ENCODE measurements around the gene APOBEC4. TPM values are rescaled to one million over a fixed set of nuclear protein-coding genes. Genes with fewer than 3 reads are reported as not detected.

Gene APOBEC4
- total and polyA plus RNA-seq, 2 of the 4 experiments (the other 2 are of a cell fraction) = not detected

- Histone ChIP-seq H2BK20ac (ENCODE audit: low read depth, low read length) (no peak overlapping the region), H3K56ac (ENCODE audit: extremely low read depth, insufficient read depth, low read length) (no peak overlapping the region), H2BK15ac (ENCODE audit: low read depth, low read length) (no peak overlapping the region), H2AK9ac (replicated peaks; ENCODE audit: low read depth, low read length, poor library complexity) (no peak overlapping the region), H3K9me3 (ENCODE audit: control insufficient read depth, insufficient read depth, low read length) (no peaks in the 10 kb centered on the region), H2BK120ac (ENCODE audit: low read depth, low read length) (no peak overlapping the region), H3K18ac (ENCODE audit: low read depth, low read length) (no peak overlapping the region), H3K9ac (ENCODE audit: low read depth, low read length) (no peak overlapping the region), H3K4me1 (ENCODE audit: control insufficient read depth, insufficient read depth, low read length) (peaks cover 3% of the 10 kb centered on the region; the same call in 1 of the 2 replicates), H4K91ac (ENCODE audit: insufficient read depth, low read depth, low read length) (no peak overlapping the region), H2AFZ (replicated peaks; ENCODE audit: low read length, poor library complexity) (no peak overlapping the region), H3K27me3 (ENCODE audit: control insufficient read depth, insufficient read depth, low read length) (no peaks in the 10 kb centered on the region), H3K4me2 (ENCODE audit: low read depth, low read length) (no peak overlapping the region), H4K20me1 (ENCODE audit: insufficient read depth, low read length) (no peaks in the 10 kb centered on the region), H3K79me1 (ENCODE audit: low read depth in 1 of 2, low read length in 2 of 2) (0 out of 4 replicates have a peak, but pooled peaks cover 0 to 5% of the 10 kb centered on the region in 2 experiments), H4K8ac (ENCODE audit: low read depth in 2 of 2, low read length in 2 of 2) (no peak overlapping the region), H3K36me3 (ENCODE audit: control insufficient read depth, insufficient read depth, low read length) (no peaks in the 10 kb centered on the region), H3K4me3 (ENCODE audit: insufficient read depth, low read depth, low read length) (no peak overlapping the region), H4K5ac (ENCODE audit: low read depth, low read length) (no peak overlapping the region), H2AK5ac (ENCODE audit: low read depth, low read length) (no peak overlapping the region), H3K23ac (ENCODE audit: low read depth, low read length) (no peak overlapping the region), H2BK5ac (ENCODE audit: low read depth, low read length, poor library complexity, severe bottlenecking) (no peak overlapping the region), H3K14ac (replicated peaks; ENCODE audit: low read depth, low read length) (no peak overlapping the region), H3K27ac (ENCODE audit: insufficient read depth, low read length) (no peak overlapping the region), H3K9me1 (ENCODE audit: insufficient read depth, low read length) (peaks cover 16% of the 10 kb centered on the region), H3K4ac (ENCODE audit: low read depth, low read length) (no peak overlapping the region)
- ATAC-seq (ENCODE audit: low read depth) (no peak), DNase-seq (peak; percentile 45)
- ChIA-PET CTCF (no interaction called here), POLR2A (ENCODE audit: unreplicated experiment) (no interaction called here)
- WGBS, 2 experiments (ENCODE audit: extremely low coverage in 2 of 2, insufficient read length in 1 of 2) = 97% methylated on average over 5 of the region's 7 CpGs; no CpG with 5 or more reads in 1 of the 2 experiments
- intact Hi-C loops (cut with micrococcal nuclease) (no loop called here), dilution Hi-C loops (cut with HindIII; ENCODE audit: low sequenced_read_pairs, unreplicated experiment) (no loop called here), in situ Hi-C loops (cut with MboI; ENCODE audit: low sequenced_read_pairs) (no loop called here)
- TF ChIP-seq MXI1 (IDR thresholded peaks at IDR 0.05; ENCODE audit: borderline replicate concordance, low read depth, low read length) (no peak), RFX5 (IDR thresholded peaks at IDR 0.05; ENCODE audit: low read depth, low read length) (no peak), MAZ (IDR thresholded peaks at IDR 0.05; ENCODE audit: borderline replicate concordance, low read depth, low read length) (no peak), NFE2L2 (IDR thresholded peaks at IDR 0.05; ENCODE audit: low read depth, low read length) (no peak), RCOR1 (IDR thresholded peaks at IDR 0.05; ENCODE audit: insufficient replicate concordance, low read length) (no peak), CHD1 (IDR thresholded peaks at IDR 0.05; ENCODE audit: low read depth, low read length) (no peak)
- TF ChIP-seq, protein P1, sequence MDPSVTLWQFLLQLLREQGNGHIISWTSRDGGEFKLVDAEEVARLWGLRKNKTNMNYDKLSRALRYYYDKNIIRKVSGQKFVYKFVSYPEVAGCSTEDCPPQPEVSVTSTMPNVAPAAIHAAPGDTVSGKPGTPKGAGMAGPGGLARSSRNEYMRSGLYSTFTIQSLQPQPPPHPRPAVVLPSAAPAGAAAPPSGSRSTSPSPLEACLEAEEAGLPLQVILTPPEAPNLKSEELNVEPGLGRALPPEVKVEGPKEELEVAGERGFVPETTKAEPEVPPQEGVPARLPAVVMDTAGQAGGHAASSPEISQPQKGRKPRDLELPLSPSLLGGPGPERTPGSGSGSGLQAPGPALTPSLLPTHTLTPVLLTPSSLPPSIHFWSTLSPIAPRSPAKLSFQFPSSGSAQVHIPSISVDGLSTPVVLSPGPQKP (IDR thresholded peaks at IDR 0.05; ENCODE audit: borderline replicate concordance, low read depth, low read length) = no peak
- BruUV-seq (replicated peaks) = no TSS peak
These were observed 49.1 kb upstream of the APOBEC4 start for GRCh38 chr1:183702087-183702812.
